AG09309 (cell line): Measurements from ENCODE around the gene NGEF.

Experiments
- DNase-seq: peaks from one replicate; pipeline ENCODE4 v3.0.0-alpha.2; 2010; ENCODE audit warnings: low read depth
- H3K4me3 ChIP-seq: 2 replicates; pipeline ENCODE4 v1.5.1; 2011; ENCODE audit warnings: mild to moderate bottlenecking, low read depth, low read length, moderate library complexity; ENCODE audit not compliant: control insufficient read depth
- TF ChIP-seq, protein P1 (sequence below): IDR thresholded peaks from 2 replicates; pipeline ENCODE4 v1.5.1; 2011; ENCODE audit warnings: mild to moderate bottlenecking, low read depth, low read length, inconsistent platforms; ENCODE audit not compliant: insufficient read depth, control insufficient read depth; ENCODE audit errors: missing control alignments

Gene NGEF

DNA sequence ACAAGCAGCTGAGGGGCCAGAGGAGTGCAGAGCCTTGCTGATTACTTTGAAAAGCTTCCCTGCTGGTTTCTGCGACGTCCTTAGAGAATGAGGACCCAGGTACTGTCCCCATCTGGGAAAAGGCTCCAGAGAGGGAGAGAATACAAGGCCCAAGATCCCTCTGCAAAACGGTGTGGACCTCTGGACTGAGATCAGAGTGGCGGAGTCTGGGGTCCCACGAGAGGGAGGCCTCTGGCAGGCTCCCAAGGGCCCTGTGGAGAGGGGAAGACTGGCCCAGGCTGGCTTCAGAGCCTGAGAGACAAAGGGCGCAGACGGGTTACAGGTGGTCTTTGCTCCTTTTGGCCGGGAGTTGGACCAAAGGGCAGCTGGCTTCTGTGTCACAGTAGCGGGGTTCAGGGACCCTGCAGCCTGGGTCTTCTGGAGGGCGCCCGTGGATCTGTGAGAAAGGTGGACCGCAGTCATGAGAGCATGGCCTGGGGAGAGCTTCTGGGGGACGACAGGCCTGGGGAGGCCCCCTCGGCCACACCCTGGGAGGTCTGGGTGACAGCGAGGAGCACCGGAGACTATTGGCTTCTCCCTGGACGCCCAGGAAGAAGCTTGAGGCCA is 142.2 kb downstream of the NGEF start:
- H3K4me3 ChIP-seq: no peak overlapping the region
- TF ChIP-seq, protein P1, sequence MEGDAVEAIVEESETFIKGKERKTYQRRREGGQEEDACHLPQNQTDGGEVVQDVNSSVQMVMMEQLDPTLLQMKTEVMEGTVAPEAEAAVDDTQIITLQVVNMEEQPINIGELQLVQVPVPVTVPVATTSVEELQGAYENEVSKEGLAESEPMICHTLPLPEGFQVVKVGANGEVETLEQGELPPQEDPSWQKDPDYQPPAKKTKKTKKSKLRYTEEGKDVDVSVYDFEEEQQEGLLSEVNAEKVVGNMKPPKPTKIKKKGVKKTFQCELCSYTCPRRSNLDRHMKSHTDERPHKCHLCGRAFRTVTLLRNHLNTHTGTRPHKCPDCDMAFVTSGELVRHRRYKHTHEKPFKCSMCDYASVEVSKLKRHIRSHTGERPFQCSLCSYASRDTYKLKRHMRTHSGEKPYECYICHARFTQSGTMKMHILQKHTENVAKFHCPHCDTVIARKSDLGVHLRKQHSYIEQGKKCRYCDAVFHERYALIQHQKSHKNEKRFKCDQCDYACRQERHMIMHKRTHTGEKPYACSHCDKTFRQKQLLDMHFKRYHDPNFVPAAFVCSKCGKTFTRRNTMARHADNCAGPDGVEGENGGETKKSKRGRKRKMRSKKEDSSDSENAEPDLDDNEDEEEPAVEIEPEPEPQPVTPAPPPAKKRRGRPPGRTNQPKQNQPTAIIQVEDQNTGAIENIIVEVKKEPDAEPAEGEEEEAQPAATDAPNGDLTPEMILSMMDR: no peak
- DNase-seq: no peak

DNA sequence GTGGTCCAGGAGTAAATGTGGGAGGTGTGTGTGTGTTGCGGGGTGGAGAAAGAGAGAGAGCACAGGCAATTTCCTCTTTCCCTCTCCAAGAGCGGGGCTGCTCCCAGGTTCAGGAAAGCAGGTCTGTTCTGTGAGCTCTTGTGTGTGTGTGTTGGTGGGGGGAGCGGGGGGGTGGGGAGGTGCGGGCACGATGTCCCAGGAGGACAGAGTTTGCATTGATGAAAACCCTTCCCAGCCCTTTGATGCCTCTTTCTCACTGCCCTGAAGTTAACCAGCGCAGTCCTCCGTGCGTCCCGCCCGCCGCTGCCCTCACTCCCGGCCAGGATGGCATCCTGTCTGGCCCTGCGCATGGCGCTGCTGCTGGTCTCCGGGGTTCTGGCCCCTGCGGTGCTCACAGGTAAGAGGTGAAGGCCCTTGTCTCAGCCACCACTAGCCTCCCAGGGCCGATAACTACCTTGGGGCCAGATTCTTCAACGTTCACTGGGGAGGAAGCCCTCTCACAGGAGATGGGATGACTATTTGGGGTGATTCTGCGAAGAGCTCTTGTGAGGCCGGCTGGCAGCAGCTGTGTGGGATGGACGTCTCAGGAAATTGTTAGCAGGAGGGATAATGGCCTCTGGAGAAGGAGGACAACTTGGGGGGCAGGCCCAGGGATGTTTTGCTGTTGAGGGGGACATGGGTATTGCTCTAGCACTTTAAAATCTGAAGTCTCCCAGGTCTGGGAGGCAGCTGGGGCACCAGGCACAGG is 142.9 kb downstream of the NGEF start, which contains the start of gene SNORC:
Gene SNORC (plus strand): TSS at position 247 of the 748 bp plus-strand sequence. CDS start 78 bp downstream, at position 325.
- no peak for DNase-seq

DNA sequence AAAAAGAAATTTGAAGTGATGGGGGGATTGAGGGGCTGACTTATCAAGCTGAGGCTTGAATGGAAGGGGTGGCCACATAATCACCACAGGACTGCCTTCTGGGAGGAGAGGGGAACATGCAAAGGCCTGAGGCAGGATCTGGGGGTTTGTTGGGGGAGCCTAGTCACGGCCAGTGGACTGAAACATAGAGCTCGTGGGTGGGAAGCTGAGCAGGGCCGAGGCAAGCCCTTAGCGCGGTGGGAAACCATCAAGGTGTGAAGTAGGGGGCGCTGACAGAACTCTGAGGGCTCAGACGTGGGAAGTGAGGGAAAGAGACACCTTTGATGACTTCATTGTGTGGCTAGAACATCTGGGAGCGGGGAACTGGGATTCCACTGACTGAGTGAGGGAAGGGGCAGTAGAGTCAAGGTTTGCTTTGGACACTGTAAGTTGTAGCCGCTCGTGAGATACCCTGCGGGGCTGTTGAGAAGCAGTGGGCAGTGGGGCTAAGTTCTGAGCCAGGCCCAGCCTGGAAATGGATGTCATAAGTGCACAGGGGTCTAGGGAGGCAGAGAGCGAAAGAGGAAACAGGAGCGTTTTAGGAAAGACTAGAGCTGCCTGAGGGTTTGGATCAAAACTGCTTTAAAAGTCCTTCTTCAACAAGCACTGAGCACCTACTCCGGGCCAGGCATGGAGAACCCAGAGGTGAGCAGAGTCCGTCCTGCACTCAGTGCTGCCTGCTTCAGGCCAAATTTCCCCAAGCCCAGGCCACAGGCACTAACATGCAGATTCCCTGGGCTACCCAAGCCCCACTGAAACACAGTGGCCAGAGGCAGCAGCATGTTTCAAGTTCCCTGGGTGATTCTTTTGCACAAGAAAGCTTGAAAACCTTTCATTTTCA is 143.7 kb downstream of the NGEF start:
- no peak for DNase-seq
- no peak overlapping the region for H3K4me3 ChIP-seq
- TF ChIP-seq, protein P1: no peak

More for the DNA sequence above, 142.9 kb downstream of the NGEF start, which contains the start of gene SNORC:
- no peak within 1 kb of the TSS for H3K4me3 ChIP-seq
- TF ChIP-seq, protein P1: no peak

DNA sequence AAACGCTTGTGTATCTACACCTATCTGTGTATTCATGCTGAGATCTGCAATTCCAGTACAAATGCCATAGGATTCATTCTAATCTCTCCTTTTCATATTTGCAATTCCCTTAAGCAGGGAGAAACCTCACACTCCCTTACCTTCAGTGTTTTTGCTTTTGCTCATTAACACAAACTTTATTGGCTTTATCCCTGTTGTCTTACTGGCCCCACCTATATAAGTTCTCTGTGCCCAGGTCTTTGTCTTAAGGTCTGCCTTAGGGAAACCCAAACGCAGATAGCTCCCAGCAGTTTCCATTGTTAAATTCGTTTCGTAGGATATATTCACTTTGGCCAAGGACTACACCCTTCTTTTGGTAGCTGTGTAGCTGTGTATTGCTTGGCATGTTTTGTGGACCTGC is 147.0 kb downstream of the NGEF start:
- no peak for DNase-seq
- H3K4me3 ChIP-seq: no peak overlapping the region
- TF ChIP-seq, protein P1: no peak

DNA sequence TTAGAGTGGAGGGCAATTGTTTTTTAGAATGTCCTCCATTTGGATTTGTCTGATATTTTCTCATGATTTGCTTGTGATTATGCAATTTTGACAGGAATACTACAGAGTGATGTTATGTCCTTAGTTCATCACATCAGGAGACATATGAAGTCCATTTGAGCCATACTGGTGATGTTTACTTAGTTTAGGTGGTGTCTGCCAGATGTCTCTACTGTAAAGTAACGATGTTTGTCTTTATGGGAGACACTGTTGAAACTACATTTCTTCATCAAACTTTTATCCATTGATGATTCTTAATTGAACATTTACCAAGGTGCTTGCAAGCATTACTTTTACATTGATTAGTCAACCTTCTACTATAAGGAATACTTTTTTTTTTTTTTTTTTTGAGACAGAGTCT is 147.9 kb downstream of the NGEF start:
- H3K4me3 ChIP-seq: no peak overlapping the region
- no peak for DNase-seq
- TF ChIP-seq, protein P1: no peak

DNA sequence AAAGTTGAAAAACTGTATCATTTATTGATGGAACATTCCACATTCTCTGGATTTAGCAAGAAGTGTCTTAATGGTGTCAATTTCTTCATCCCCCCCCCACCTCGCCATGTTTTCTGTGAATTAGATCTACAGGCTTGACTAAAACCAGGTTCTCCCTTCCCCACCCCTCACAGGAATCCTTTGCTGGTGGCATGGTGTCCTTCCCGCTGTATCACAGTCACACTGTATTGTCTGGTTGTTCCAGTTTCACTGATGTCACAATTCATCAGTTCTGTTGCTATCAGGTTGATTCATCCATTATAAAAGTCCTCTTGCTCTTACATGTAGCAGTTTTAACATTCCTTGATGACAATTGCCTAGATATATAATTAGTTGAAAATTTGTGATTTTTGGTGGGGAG is 149.1 kb downstream of the NGEF start:
- no peak for DNase-seq
- TF ChIP-seq, protein P1: no peak
- no peak overlapping the region for H3K4me3 ChIP-seq
